ENCODE measurements around the gene WDR75.

Gene WDR75

DNA sequence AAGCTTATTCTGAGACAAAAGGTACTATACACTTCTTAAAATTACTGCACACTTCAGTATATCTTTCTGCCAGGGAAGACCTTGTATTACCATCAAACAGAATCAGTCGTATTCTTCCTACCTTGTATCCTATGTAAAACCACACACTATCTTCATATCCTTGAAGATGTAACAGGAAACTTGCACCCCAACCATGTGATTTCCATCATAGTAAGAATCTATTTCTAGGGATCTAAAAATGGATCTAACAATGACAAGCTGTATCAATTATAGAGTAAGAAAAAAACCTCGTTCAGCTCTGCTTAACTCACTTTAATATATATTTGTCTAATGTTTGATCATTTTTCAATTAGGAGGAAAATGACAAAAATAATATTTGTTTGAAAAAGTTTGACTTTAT is 60.2 kb downstream of the WDR75 start:
- DNase-seq: no peak

DNA sequence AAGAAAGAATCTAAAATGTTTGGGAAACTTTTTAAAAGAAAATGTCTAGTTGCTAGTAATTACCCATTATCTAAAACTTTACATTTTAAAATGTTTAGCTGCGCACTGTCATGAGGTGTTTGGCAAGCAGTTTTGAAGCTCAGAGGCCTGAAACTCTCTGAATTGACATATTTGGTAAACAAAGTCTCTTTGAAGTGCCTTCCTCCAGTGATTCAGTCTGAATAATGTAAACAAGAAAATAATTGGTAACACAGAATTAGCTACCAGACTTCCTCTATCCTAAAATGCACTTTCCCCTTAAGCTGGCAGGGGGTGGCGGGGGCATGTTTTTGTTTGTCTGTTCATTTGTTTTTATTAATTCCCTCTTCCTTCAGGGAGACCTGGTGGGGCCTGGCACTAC is 61.4 kb downstream of the WDR75 start:
- DNase-seq: no peak

DNA sequence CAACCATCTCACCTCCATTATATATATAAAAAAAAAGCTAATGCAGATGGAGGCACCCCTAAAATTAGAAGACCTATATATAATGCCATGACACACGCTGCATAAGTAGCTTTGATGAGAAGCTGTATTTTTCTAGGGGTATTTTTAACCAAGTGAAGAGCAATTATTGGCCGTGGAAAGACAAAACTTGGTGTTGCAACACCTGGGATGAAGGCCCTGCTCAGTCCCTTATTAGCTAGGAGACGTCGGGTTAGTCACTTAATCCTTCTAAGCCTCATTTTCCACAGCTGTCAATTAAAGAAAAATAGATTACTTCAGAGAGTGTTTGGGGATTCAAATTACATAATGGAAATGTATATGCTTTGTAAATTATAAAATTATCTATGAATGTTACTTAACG is 63.0 kb downstream of the WDR75 start:
- no peak for DNase-seq

DNA sequence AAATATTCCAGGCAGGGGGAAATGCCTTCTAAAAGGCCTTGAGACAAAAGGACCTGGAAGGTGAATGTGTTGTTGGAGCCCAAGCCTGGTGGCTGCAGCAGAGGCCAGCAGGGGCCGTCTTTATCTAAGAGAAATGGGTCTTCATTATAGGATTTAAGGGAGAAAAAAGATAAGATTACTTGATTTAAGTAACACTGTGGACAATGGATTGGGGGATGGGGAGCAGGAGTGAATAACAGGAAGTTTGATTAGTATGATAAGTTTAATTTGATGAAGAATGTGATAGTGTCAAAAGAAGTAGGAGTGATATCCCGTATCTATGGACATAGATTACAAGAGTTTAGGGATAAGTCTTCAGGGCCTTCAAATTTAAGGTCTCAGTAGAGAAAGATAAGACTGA is 64.2 kb downstream of the WDR75 start:
- no peak for DNase-seq

DNA sequence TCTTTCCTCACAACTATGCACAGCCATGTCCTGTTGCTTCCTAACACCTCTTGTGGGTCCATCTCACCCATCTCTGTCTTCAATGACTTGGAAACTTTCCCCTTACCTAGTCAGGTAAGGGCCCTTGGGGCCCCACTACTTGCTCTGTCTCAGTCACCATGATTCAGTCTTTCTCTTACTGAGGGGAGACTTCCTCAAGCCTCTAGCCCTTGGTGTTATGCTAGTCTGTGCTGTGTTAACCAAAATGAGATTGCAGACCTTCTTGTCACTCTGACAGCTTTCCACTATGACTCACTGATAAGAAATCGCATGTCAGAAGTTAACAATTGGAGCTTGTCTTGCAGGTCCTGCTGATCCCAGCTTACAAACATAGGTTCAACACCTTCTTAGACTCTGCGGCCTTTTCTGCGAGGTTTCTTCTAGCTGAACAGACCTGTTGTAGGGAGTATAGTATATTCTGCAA is 65.3 kb downstream of the WDR75 start:
- no peak for DNase-seq

DNA sequence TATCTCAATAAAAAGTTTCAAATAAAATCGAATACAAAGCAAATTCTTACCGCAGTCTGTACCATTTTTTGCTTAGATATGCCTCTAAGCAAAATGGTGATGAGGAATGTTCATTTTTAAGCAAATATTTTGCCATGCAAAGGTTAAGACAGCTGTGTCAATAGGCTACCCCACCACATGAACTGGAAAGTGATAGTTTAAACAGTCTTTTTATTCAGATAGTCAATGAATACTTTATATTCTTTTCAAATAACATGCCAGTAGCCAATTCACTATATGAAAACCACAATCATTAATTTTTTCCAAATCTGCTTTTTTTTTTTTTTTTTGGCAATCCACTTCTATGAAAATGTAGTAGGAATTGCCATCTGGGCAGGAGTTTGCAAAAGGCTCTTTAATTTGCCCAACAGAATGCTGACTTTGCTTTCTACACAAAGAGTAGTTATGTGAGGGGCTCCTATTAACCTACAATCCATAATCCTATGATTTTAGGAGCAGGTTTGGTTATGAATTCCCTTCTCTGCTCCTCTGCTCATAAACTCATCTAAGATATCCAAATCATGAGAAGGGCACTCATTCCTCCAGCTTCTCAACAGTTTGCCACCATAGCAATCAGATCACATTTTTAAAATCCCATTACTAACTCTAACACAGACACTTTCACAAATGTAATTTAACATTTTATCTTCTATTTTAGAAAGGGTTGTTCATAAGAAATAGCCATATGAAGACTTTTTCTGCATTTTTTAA is 70.1 kb downstream of the WDR75 start:
- DNase-seq: no peak

DNA sequence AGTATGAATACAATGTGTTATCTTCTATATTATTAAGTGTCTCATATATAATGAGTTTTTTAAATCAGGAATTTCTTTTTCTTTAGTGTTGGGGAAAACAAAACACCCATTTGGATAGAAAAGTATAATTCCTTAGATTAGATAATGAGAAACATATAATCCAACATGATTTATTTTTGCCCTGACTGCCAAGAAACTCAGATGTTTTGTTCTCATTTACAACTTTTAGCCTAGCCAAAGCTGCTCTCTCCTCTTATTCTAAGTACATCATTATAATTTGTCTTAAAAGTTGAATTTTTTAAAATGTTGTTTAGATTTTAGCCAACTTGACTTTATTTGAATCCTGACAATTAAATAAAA is 70.7 kb downstream of the WDR75 start:
- DNase-seq: no peak

DNA sequence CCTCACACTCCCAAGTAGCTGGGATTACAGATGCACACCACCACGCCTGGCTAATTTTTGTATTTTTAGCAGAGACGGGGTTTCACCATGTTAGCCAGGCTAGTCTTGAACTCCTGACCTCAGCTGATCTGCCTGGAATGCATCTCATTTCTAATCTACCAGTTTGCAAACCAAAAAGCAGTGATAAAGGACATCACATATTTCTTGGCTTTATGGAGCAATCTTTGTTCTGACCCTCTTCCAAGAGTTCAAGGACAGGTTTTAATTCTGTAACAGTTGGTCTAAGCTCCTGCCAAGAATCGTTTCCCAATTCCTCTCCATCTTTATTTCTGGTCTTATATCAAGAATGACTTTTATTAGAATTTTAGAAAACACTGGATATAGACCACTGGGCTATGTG is 71.6 kb downstream of the WDR75 start:
- no peak for DNase-seq

DNA sequence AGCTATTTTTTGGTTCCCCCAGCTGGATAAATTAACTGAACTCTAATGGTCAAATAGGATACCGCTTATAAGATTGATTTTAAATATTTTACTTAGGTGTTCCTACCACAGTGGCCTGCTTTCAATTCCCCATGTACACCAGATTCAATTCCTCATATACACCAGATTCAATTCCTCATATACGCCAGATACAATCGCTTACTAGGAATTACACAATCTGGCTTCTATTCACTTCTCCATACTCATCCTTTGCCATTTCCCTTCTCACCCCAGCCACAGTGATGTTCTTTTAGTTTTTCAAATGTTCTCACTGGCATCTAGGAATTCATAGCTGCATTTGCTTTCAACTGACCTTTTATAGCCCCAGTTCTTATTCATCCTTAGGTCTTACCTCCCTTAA is 72.8 kb downstream of the WDR75 start:
- no peak for DNase-seq

DNA sequence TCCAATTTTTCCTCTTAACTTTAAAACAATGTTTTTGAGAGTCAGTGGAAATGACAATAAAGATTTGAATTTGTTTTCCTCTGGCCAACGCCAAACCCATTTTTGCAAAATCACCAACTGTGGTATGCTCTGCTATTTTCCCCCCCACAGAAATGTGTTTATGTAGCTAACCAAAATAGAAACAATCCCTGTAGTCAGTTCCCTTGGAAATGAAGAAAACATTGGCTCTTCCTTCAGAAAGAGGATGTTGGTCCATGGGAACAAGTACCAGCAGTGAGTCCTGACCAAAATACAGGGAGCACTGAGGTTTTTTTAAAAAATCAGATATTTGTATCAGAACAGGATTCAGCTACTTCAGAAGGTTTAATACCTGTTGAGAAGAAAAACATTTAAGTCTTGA is 74.0 kb downstream of the WDR75 start:
- no peak for DNase-seq

DNA sequence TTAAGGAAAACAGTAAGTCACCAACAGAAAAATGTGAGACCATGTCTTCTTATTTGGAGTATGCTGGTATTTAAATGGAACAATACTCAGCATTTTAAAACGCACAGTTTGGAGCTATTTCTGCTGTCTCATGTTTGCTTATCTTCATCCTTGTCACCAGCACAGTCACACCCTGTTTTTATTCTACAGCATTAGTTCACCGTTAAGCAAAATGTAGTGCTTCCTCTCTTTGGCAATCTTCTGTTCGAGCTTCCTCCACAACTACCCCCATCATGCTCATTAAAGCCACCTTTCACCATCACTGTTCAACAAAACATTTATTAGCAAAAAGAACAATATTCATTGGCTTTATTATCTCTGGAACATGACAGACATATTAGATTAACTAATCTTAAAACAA is 75.3 kb downstream of the WDR75 start:
- no peak for DNase-seq

DNA sequence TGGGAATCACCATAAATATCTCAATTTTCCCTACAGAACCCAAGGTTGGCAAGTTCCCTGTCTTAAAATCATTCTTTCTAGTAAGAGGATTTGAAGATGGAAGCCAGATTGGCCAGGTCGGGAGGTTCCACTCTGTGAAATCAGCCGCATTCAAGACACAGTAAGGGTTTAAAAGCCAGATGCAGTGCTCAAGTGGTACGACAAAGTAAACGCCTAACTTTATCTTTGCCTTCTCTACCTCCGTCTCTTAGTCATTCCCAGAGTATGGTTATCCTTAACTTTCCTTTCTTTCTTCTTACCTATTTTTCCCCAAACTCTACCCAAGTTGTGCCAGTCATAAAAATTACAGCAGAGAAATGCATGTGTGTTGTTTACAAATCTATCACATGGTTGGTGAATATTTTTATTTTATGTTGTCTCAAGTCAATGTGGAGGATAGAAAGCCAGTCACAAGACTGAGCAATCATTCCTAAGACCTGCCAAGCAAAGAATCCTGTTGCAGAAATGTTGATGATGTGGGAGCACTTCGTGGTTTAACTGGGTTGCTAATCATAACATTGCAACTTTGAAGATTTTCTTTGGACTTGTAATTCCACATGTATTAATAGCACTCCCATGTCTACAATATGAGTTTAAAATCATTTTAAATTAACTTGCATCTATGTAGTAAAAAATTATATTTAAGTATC is 76.7 kb downstream of the WDR75 start:
- no peak for DNase-seq

DNA sequence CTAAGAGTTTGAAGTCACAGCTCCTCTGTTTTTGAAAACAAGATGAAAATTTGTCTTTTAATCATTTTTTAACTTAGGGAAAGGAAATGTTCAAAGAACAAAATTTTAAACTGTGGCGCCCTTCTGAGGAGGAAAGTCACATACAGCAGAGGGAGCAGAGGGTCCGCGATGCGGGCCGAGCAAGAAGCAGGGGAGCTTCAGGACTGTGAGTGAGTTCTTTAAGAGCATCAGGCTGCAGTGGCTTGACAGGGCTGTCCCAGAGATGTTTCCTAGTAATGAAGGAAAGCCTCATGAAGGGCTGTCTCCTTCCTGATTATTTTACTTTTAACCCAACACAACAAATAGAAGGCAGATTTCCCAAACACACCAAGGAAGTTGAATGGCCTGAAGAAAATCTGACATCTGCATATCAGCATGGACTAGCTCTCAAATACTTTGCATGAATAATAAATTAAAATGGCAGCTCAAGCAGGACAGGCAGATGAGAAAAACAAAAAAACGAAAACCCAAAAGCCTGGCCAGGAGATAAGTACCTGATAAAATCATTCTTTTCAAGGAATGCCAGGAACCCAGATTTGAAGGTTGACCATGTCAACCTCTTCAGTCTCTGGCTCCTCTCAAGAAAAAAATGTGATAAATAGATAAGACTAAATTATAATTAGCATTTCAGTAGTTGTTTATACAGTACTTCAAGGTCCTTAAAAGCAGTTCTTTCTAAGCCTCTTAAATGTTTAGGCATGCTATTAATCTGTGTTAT is 78.5 kb downstream of the WDR75 start:
- DNase-seq: no peak

DNA sequence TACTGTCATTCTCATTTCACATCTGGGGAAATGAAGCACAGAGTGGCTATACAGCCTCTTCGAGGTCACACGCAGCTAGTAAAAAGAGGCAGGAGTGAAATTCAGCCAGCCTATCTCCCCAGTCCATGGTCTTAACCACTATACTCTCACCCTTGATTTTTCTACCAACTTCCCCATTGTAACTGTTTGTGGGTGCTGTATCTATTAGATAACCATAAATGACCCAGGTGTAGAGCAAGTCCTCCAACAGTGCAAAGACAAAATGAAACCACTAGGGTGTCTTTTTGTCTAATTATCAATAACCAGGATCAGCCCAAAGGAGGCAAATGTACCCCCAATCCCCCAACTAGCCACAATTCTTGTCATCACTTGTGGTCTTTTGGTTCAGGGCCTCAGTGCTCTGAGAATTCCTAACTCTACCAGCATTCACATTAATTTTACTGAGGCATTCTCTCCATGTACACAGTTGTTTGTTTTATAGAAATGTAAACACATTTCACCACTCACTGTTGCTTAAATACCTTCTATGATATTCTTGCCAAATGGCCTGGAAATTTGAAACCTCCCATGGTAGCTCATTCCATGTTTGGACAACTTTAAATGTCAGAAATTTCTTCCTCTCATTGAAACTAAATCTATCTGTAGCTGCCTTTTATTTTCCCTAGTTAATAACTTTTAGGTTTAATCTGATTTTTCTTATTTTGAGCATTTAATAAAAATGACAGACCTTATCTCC is 80.6 kb downstream of the WDR75 start:
- DNase-seq: no peak

DNA sequence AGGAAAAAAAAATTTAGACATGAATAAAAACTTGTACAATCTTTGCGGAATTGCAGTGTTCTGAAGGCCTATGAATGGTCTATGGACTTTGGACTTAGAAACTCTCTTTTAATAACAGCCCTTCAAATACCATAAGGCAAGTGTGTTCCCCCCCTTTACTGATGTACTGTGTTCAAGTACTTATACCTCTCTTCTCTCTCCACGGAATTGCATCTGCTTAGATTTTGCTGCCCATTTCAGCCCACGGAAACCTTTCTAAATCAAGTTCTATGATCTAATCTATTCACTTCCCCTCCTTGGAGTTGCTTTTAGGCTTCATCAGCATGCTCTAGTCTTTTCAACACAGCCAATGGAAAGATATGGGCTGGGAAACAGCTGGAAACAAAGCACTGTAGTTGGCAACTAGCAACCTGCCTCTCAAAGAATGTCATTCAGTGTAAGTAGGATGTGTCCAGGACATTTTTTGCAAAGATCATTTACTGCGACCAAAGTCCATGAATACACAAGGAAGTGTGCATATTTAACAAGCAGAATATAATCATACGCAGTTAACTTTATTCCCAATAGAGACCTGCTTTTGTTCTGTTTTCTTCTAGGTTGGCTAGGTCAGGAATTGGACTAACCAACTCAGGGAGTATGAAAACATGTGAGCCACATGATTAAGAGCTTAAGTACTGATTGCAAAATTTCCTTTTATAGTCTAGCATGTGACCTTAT is 81.3 kb downstream of the WDR75 start:
- DNase-seq: no peak

DNA sequence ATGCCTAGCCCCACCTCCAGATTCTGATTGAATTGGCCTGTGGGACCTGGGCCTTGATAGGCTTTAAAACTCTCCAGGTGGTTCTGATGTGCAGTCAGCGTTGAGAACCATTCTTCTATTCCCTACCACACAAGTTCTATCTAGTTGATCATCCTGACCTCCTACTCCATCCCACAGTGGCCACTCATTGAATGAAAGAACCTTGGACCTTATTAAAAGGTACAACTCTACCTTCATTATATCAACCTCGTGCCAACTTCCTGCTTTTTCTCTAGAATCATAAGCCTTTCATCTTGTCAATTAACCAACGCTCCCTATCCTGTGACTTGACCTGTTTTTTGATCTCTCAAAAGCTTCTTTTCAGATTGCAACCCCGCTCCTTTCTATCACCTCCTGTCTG is 83.5 kb downstream of the WDR75 start:
- DNase-seq: no peak

All from activated CD8-positive, alpha-beta memory T cell treated with anti-CD3 and anti-CD28 coated beads, Interleukin-2, amount 50 U/mL, for 4 hours (primary cell).